Thyroid gland (tissue), 4 donors: ENCODE data around the gene SLC9C2.

ENCODE experiments used
- CTCF ChIP-seq, 6 experiments: fragments of 200-600 bp in 3 of 6; fragments of 450-650 bp in 3 of 6; sonication (generic) in 3 of 6; IDR thresholded peaks; one replicate each; pipeline ENCODE4 v1.5.1; 2016 to 2019; ENCODE audit warnings: antibody characterized with exemption in 6 of 6, mild to moderate bottlenecking in 2 of 6, inconsistent platforms in 1 of 6, moderate library complexity in 1 of 6
- POLR2A ChIP-seq, 2 donors: fragments of 450-650 bp; IDR thresholded peaks; one replicate each; pipeline ENCODE4 v1.6.1; 2017; ENCODE audit warnings: antibody characterized with exemption in 2 of 2, mild to moderate bottlenecking in 2 of 2, moderate library complexity in 1 of 2

GRCh38 chr1:173453982-173454381 is 148.9 kb downstream of the SLC9C2 start:
- no peak for TF ChIP-seq CTCF (IDR thresholded peaks at IDR 0.05)
- no peak for TF ChIP-seq POLR2A (IDR thresholded peaks at IDR 0.05)
